HepG2 (cell line): ENCODE data around the gene TBX6. TPM values are rescaled to one million over a fixed set of nuclear protein-coding genes. Genes with fewer than 3 reads are reported as not detected.

Source experiments
- ATAC-seq: fragments of 200-7000 bp; cut with Tn5 transposase; 3 replicates; pipeline ENCODE4 v1.9.1; 2020; ENCODE audit warnings: mild to moderate bottlenecking, moderate library complexity
- BruUV-seq: library from RNA; stranded (reverse); fragments of 400-500 nt; replicated peaks from 2 replicates; lab custom pipeline; 2021; lab: Mats Ljungman, UMichigan
- CTCF ChIA-PET: fragments of 300-600 bp; formaldehyde crosslinking; extraction: SDS; loops from one replicate; lab custom pipeline; 2021; ENCODE audit warnings: low total read pairs, inconsistent platforms, low intra/inter-chr PET ratio; lab: Yijun Ruan, JAX
- POLR2A ChIA-PET: fragments of 350-600 bp; sonication (Branson Sonifier 250); formaldehyde crosslinking; loops from one replicate; lab custom pipeline; 2020; ENCODE audit warnings: antibody characterized with exemption, inconsistent platforms; lab: Yijun Ruan, JAX
- DNase-seq: peaks from one replicate; pipeline ENCODE4 v3.0.0-alpha.2; 2015; ENCODE audit warnings: low spot score
- FAIRE-seq: peaks from 3 replicates; lab custom pipeline; 2011; peaks lifted over from hg19 to GRCh38; lab: Jason Lieb, UNC
- H2AFZ ChIP-seq: one replicate; pipeline ENCODE4 v1.6.1; 2011; ENCODE audit warnings: low read length, inconsistent platforms
- H3K27ac ChIP-seq: fragments of 300-600 bp; 3 replicates; pipeline ENCODE4 v1.8.0; 2011; ENCODE audit warnings: mixed run types, mild to moderate bottlenecking, mixed read lengths, low read length, inconsistent platforms; ENCODE audit not compliant: insufficient read depth; ENCODE audit errors: extremely low read length
- H3K27me3 ChIP-seq, 2 experiments: fragments of 200-600 bp in 1 of 2; 2 replicates in 1 of 2; 3 replicates in 1 of 2; pipeline versions ENCODE4 v1.6.0 to v1.8.0; 2011; ENCODE audit warnings: low read length in 2 of 2, mild to moderate bottlenecking in 2 of 2, moderate library complexity in 2 of 2, inconsistent platforms in 1 of 2; ENCODE audit not compliant: insufficient read depth in 2 of 2, control insufficient read depth in 1 of 2
- H3K36me3 ChIP-seq, 2 experiments: fragments of 200-600 bp in 1 of 2; replicated peaks in 1 of 2; 2 replicates in 1 of 2; 3 replicates in 1 of 2; pipeline versions ENCODE4 v1.5.1 to v1.8.0; 2011; ENCODE audit warnings: low read length in 2 of 2, inconsistent platforms in 1 of 2; ENCODE audit not compliant: insufficient read depth in 2 of 2, control insufficient read depth in 1 of 2
- H3K4me1 ChIP-seq: 2 replicates; pipeline ENCODE4 v1.5.1; 2012; ENCODE audit warnings: low read length, inconsistent platforms; ENCODE audit not compliant: insufficient read depth
- H3K4me2 ChIP-seq: 2 replicates; pipeline ENCODE4 v1.6.0; 2011; ENCODE audit warnings: low read depth, low read length, inconsistent platforms
- H3K4me3 ChIP-seq, 3 experiments: fragments of 200-600 bp in 1 of 3; sonication (generic), shearing (Covaris generic) in 1 of 3; replicated peaks in 1 of 3; 2 replicates each; pipeline ENCODE4 v1.5.1; 2011 to 2016; ENCODE audit warnings: low read length in 3 of 3, inconsistent platforms in 2 of 3, low read depth in 2 of 3, mild to moderate bottlenecking in 2 of 3, control low read depth in 1 of 3, mixed read lengths in 1 of 3; ENCODE audit not compliant: insufficient read depth in 1 of 3
- H3K79me2 ChIP-seq: one replicate; pipeline ENCODE4 v1.6.1; 2011; ENCODE audit warnings: low read length, inconsistent platforms; ENCODE audit not compliant: insufficient read depth
- H3K9ac ChIP-seq: 2 replicates; pipeline ENCODE4 v1.6.0; 2011; ENCODE audit warnings: mild to moderate bottlenecking, low read depth, low read length, inconsistent platforms; ENCODE audit not compliant: insufficient read depth
- H3K9me3 ChIP-seq: 2 replicates; pipeline ENCODE4 v1.5.1; 2012; ENCODE audit warnings: mild to moderate bottlenecking, low read length
- H4K20me1 ChIP-seq: 2 replicates; pipeline ENCODE4 v1.6.0; 2011; ENCODE audit warnings: inconsistent platforms, mild to moderate bottlenecking, low read length, moderate library complexity; ENCODE audit not compliant: insufficient read depth
- ERF ChIP-seq: IDR thresholded peaks from 2 replicates; pipeline ENCODE4 v1.6.1; 2018; ENCODE audit warnings: missing biosample characterization, missing genetic modification reagents
- KDM1A ChIP-seq: IDR thresholded peaks from 2 replicates; pipeline ENCODE4 v1.6.1; 2016; ENCODE audit warnings: missing compliant biosample characterization
- POLR2AphosphoS5 ChIP-seq: IDR thresholded peaks from 2 replicates; pipeline ENCODE4 v1.6.1; 2012; ENCODE audit warnings: low read depth, low read length
- POLR2G ChIP-seq: fragments of 200-400 bp; formaldehyde crosslinking; IDR thresholded peaks from 2 replicates; pipeline ENCODE4 v1.6.1; 2018; ENCODE audit warnings: mild to moderate bottlenecking, low read depth, low read length, moderate library complexity
- RBFOX2 ChIP-seq: fragments of 200-400 bp; formaldehyde crosslinking; IDR thresholded peaks from 2 replicates; pipeline ENCODE4 v1.6.1; 2017; ENCODE audit warnings: low read depth, mild to moderate bottlenecking, low read length
- ZC3H13 ChIP-seq: sonication (generic); formaldehyde crosslinking; IDR thresholded peaks from 2 replicates; pipeline ENCODE4 v1.8.1; 2023; ENCODE audit warnings: mild to moderate bottlenecking, missing genetic modification reagents, moderate library complexity
- ZNF75D ChIP-seq: sonication (generic); formaldehyde crosslinking; IDR thresholded peaks from 2 replicates; pipeline ENCODE4 v1.8.1; 2023; ENCODE audit warnings: missing genetic modification reagents, mild to moderate bottlenecking, borderline replicate concordance
- in situ Hi-C: cut with HindIII; loops from 2 replicates; pipeline ENCODE4 v1.10.0; 2017; ENCODE audit warnings: low pct_unique_long_range_greater_than_20kb; ENCODE audit not compliant: extremely low pct_ligation_motif_present
- intact Hi-C: fragments of 100-400 bp; cut with micrococcal nuclease; formaldehyde crosslinking; loops from one replicate; pipeline ENCODE4 v1.10.0; 2022; ENCODE audit not compliant: unreplicated experiment
- polyA plus RNA-seq, 8 experiments: library from polyadenylated mRNA; depleted of rRNA in 3 of 8; stranded (reverse) in 7 of 8; unstranded in 1 of 8; fragments of >200 nt; fragmentation: Illumina TruSeq in 4 of 8; extraction: Trizol in 4 of 8; gene quantifications; 2 replicates each; pipeline versions ENCODE4 v1.2.1 to v1.2.3, GENCODE V29; 2011 to 2016; ENCODE audit warnings: low read depth in 4 of 8, missing spikeins in 1 of 8, mixed read lengths in 1 of 8; ENCODE audit not compliant: insufficient read depth in 1 of 8
- total RNA-seq, 5 experiments: library from RNA; depleted of rRNA; stranded (reverse); fragments of >200 nt; fragmentation: Illumina TruSeq; extraction: Trizol; gene quantifications; 2 replicates each; pipeline ENCODE4 v1.2.3, GENCODE V29; 2016; ENCODE audit warnings: low read depth in 1 of 5
- TF ChIP-seq, protein P1 (sequence below): IDR thresholded peaks from 2 replicates; pipeline ENCODE4 v1.6.1; 2016; ENCODE audit warnings: low read depth, borderline replicate concordance

Gene TBX6
- total and polyA plus RNA-seq, 2 of the 13 experiments (the other 11 are each of a cell fraction or from before 2014, with no cell fraction given): 0.24 to 0.42 TPM

DNA sequence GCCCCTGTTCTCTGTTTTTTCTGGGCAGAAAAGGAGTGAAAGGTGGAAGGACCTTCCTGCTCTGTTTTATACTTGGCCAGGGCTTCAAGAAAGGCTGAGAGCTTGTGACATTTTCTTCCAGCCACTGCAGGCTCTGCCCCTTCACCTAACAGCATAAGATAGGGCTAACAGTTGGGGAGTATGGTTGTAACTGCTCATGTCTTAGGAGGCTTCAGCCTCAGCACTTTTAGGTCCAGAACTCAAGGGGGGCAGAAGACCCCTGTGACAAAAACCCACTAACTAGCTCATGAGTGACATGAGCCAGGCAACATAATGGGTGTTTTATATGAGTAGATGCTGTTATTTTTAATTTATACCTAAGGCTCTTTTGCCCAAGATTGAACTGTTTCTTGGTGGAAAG, 21.2 kb downstream of the TBX6 start:
- Histone ChIP-seq H3K9ac (no peak overlapping the region), H3K4me1 (peaks cover 64% of the 10 kb centered on the region), H3K27ac (no peak overlapping the region), H3K4me2 (no peak overlapping the region), H3K9me3 (no peaks in the 10 kb centered on the region), H2AFZ (no peak overlapping the region), H3K79me2 (peaks cover 40% of the 10 kb centered on the region), H3K27me3 (peaks cover 0 to 2% of the 10 kb centered on the region in 2 experiments; a peak in 1 of 5 replicates), H4K20me1 (peaks cover 71% of the 10 kb centered on the region), H3K36me3 (peaks cover 35 to 57% of the 10 kb centered on the region in 2 experiments), H3K4me3 (no peak overlapping the region)
- no peak for FAIRE-seq
- in situ Hi-C loops (no loop called here), intact Hi-C loops (no loop called here)
- POLR2A ChIA-PET: interaction anchor here (1.0 to 9.1 kb wide), 2 partner anchors 9 to 20 kb away, joined by 3 to 120 read pairs; partner anchors contain the start of gene TBX6
- TF ChIP-seq POLR2G: peak; percentile 62
- TF ChIP-seq, protein P1, sequence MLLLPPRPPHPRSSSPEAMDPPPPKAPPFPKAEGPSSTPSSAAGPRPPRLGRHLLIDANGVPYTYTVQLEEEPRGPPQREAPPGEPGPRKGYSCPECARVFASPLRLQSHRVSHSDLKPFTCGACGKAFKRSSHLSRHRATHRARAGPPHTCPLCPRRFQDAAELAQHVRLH (CRISPR knock-in tag): 0 out of 2 replicates have a peak, but pooled peaks have one; percentile 4
- TF ChIP-seq ZC3H13 (CRISPR knock-in tag): 0 out of 2 replicates have a peak, but pooled peaks have one; percentile 8
- TF ChIP-seq ERF: 0 out of 2 replicates have a peak, but pooled peaks have one; percentile 27
- TF ChIP-seq POLR2AphosphoS5: 0 out of 2 replicates have a peak, but pooled peaks have one; percentile 39
- TF ChIP-seq KDM1A: no peak
- TF ChIP-seq RBFOX2: peak; percentile 67
- no peak for TF ChIP-seq ZNF75D (CRISPR knock-in tag)
- CTCF ChIA-PET: no interaction called here
- BruUV-seq: no TSS peak
- DNase-seq: no peak
- ATAC-seq: no peak
